ENCODE data around the gene KRTAP1-3.
"Not testable (repeated sequence)": the region's sequence is repeated elsewhere in the genome, so short reads cannot be mapped to it uniquely, and the experiment has no call there.

KRTAP1-3 gene

DNA sequence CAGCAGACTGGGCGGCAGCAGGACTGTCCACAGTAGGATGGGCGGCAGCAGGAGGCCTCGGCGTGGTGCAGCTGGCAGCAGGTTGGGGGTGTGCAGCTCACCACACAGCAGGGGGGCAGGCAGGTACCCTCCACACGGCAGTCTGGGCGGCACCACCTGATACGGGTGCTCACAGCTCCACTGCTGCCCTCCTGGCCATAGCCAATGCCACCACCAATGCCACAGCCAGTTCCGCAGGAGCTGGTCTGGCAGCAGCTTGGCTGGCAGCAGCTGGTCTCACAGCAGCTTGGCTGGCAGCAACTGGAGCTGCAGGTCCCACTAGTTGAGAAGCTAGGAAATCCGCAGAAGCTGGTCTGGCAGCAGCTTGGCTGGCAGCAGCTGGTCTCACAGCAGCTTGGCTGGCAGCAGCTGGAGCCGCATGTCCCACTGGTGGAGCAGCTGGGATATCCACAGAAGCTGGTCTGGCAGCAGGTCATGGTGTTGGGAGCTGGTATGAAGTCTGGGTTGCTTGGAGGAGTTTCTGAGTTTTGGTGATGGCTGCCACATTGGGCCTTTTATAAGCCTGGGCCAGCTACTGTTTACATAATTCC, at the start of gene KRTAP1-3:
Gene KRTAP1-3 (minus strand): TSS at position 529 of the 590 bp plus-strand sequence. CDS start 53 bp downstream, at position 476.
- DNase-seq, result not testable (repeated sequence)

DNA sequence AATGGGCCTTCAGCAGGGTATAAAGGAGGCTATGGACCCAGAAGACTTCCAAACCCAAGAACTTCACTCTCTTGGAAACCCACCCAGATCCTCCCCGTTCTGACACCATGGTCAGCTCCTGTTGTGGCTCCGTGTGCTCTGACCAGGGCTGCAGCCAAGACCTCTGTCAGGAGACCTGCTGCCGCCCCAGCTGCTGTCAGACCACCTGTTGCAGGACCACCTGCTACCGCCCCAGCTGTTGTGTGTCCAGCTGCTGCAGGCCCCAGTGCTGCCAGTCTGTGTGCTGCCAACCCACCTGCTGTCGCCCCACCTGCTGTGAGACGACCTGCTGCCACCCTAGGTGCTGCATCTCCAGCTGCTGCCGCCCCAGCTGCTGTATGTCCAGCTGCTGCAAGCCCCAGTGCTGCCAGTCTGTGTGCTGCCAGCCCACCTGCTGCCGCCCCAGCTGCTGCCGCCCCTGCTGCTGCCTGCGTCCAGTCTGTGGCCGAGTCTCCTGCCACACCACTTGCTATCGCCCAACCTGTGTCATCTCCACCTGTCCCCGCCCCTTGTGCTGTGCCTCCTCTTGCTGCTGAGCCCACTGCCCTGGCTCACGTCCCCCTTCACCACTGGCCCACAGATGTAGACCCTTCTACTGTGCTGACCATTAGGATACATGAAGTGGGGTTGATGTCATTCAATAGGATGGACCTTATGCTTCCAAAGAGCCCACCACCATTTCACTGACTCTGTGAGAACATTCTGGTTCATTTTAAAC, 49.6 kb upstream of the KRTAP1-3 start, which contains the start of gene KRTAP4-7:
Gene KRTAP4-7 (plus strand): TSS at position 51 of the 757 bp plus-strand sequence. CDS start 57 bp downstream, at position 108.
- not testable (repeated sequence) for DNase-seq

DNA sequence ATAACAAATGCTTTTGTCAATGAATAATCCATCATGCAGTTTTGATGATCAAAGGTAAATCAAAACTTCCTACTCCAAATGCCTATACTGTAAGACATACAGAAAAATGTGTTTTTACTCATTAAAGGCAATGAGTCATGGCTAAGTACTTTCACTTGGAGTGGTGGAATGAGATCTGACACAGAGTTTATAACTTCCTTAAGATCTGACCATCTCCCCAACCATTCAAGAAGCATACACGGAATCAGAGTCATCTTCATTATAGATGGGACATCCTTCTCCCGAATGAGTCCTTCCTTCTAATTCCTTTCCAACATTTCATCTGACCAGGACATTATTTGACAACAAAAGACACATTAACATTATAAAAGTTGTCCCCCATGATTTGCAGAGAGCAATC, 48.8 kb upstream of the KRTAP1-3 start:
- not testable (repeated sequence) for DNase-seq

DNA sequence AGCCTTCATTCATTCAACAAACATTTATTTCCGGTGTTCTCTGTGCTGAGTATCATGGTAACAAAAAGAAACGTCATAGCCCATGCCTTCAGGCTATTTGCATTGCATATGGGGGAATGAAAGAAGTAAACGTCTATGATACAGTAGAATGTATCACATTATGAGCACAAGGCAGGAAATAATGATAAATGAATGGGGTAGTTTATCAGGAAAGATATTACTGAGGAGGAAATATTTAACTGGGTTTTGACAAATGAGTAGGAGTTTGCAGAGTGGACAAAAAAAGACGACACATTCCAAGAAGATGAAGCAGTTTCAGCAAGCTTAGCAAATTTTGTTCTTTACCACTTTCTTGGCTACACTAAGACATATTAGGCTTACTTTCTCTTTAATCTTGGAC, 48.0 kb upstream of the KRTAP1-3 start:
- no peak for DNase-seq

- DNase-seq, result no peak
Measured at GRCh38 chr17:41076788-41077187, 42.1 kb upstream of the KRTAP1-3 start.

DNA sequence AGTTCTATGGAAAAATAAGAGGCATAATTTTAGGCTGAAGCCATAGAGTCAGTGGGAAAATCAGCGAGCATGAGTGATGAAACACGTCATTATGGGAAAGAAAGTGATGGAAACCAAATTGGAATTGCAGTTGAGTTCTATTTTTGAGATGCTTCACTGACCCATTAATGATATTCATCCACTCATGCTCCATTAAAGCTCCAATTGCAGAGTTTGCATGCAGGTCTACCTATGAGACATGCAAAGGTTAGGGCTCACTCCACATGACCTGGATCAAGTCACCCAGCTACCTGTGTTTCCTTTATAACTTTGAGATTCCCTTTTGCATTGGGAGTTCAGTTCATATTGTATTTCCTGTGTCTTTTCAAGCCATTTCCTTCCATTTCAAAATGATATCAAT, 39.0 kb upstream of the KRTAP1-3 start:
- DNase-seq, result no peak

DNA sequence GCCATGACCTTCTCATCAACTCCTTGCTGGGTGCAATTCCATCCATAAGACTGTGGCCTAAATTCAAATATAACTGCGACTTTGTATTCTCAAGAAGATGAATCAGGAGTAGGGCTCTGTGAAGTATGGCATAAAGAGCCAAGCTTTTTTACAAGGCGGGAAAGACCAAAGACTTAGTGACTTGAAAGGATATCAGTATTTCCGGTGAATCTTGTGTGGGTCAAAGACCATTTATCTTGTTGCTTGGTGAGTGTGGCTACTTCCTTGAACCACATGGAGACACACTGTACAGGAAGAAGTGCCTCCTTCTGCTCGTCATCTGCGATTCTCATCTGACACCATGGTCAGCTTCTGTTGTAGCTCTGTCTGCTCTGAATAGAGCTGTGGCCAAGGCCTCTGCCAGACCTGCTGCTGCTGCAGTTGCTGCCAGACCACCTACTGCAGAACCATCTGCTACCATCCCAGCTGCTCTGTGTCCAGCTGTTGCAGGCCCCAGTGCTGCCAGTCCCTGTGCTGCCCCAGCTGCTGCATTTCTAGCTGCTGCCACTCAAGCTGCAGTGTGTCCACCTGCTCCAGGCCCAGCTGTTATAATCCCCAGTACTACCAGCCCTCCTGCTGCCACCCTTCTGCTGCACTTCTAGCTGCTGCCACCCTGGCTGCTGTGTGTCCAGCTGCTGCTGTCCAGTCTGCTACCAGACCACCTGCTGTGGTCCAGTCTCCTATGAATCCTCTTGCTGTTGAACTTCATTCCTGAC, 37.1 kb upstream of the KRTAP1-3 start:
- DNase-seq, result no peak

- DNase-seq, result no peak
Measured at GRCh38 chr17:41069031-41069430, 34.4 kb upstream of the KRTAP1-3 start.

- DNase-seq, result no peak
Measured at GRCh38 chr17:41067281-41067680, 32.6 kb upstream of the KRTAP1-3 start.

DNA sequence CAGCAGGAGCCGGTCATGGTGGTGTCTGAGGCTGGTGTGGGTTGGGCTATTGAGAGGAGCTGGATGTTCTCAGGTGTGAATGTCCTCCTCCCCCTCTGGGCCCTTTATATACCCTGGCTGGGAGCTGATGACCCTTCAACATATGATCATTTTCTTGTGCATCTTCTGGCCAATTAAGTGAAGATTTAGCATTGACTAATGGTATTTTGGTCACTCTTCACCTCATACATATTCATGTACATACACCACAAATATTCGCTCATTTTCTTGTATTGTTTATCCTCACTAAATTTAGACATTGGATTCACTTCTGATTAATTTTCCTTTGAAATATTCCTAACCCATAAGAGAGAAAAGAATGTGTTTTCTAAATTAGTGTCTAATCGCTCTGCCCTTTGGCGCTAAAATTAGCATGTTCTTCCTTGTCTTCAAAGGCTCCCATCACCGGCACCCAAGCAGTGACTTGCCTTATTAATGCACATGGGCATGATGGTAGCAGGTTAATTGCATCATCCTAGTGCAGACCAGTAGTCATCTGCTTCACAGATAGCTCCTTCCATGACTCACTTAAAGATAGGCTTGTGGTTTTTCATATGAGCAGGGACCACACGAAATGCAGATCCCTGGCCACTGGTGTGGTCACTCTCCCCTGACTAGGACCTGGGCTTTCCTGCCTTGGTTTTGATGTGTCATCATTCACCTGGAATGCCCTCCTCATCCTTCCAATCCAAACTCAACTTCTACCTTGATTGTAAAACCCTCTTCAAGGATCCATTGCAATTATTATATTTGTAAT, 31.4 kb upstream of the KRTAP1-3 start, which contains the start of gene KRTAP2-4:
Gene KRTAP2-4 (minus strand): TSS at position 51 of the 796 bp plus-strand sequence. CDS start 34 bp downstream, at position 17.
- DNase-seq, result no peak

GRCh38 chr17:41065016-41065689, 30.5 kb upstream of the KRTAP1-3 start:
- DNase-seq, result not testable (repeated sequence)

GRCh38 chr17:41064301-41064700, 29.6 kb upstream of the KRTAP1-3 start:
- no peak for DNase-seq

- no peak for DNase-seq
Measured at GRCh38 chr17:41063449-41063848, 28.8 kb upstream of the KRTAP1-3 start.

DNA sequence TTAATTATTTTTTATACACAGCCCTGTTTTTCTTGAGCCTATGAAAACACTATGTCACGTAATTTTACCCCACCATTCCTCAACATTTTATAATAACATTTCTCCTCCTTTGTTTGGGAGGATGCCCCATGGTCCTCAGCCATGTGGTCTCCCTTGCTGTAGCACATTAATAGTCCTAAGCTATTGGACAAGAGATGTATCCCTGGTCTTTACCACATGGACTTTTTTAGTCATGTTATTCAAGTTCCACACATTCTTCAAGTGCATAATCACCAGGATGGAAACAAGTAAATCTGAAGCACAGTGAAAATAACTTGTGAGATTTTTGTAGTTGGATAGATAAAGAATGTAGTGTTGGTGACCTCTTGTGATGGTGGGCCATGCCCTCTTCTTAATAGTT, 27.3 kb upstream of the KRTAP1-3 start:
- DNase-seq, result no peak

- no peak for DNase-seq
Measured at GRCh38 chr17:41060052-41060604, 25.5 kb upstream of the KRTAP1-3 start, which contains the start of gene KRTAP2-3. Gene KRTAP2-3 (minus strand): TSS chr17:41060114. CDS start chr17:41060050, 64 bp downstream.

GRCh38 chr17:41059276-41060051, 24.8 kb upstream of the KRTAP1-3 start:
- DNase-seq, result not testable (repeated sequence)

DNA sequence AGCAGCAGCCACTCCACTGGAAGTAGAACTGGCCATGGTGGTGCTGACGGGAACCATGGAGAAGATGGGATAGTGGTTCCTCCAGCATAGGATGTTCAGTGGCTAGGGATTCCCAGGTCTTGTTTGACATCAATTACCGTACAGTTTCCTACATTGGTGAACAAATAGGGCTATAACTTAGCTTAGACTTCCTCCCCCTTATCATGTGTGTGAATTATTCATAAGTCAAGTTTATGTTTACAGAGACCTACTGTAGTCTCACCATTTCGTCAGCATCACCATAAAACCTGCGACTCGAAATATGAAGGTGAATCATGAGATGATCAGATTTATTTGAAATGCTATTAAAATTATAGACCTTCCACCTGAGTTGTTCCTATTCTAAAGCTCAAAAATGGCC, 24.1 kb upstream of the KRTAP1-3 start:
- no peak for DNase-seq

- no peak for DNase-seq
Measured at GRCh38 chr17:41057547-41057946, 22.9 kb upstream of the KRTAP1-3 start.

DNA sequence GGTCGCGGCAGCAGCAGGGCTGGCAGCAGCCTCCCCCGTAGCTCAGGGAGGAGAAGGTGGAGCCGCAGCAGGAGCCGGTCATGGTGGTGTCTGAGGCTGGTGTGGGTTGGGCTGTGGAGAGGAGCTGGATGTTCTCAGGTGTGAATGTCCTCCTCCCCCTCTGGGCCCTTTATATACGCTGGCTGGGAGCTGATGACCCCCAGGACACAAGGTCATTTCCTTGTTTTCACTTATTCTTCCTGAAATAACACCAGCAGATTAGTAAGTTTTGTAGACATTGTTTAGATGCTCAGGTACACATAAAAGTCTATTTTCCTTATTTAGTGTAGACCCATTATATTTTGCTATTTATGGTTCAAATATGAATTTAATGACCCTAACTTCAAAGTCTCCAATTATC, 20.5 kb upstream of the KRTAP1-3 start, which contains the start of gene KRTAP2-2:
Gene KRTAP2-2 (minus strand): TSS at position 101 of the 400 bp plus-strand sequence. CDS start 19 bp downstream, at position 82.
- DNase-seq, result not testable (repeated sequence)

DNA sequence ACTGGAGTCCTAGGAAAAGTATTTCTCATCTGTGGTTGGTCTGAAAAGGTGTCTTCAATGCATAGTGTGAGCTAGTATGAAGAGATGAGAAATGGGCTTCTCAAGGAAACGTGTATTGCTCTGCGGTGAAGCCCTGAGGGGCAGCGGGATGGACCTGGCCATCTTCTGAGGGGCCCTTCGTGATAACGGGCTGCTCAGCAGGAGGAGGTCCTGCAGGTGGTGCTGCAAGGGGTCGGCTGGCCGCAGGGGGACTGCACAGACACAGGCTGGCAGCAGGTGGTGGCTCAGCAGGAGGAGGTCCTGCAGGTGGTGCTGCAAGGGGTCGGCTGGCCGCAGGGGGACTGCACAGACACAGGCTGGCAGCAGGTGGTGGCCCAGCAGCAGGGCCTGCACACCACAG, 19.9 kb upstream of the KRTAP1-3 start:
- not testable (repeated sequence) for DNase-seq

DNA sequence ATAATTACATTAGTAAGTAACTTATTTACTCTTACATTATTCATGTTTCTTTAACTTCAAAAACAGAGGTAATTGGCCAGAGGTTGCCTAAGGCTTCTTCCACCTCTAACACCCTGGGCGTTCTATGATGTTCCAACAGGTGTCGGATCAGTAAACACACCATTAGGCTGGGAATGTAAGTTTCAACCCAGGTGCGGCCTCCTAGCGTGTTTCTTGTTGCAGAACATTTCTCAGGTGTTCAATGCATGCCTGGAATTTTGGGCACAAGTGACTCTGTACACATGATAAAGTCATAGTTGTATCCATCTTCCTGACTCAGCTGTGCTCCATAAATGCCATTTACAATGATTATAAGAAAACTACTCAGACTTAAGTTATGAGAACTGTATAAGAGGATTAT, 19.4 kb upstream of the KRTAP1-3 start:
- DNase-seq, result no peak
